ENCODE results near the gene BAIAP2. TPM values are rescaled to one million over a fixed set of nuclear protein-coding genes. Genes with fewer than 3 reads are reported as not detected.
A peak's percentile ranks its signal among the peaks of the same experiment; 100 is the strongest.

The BAIAP2 gene
- total RNA-seq, 1 donor from 2014 or later: 48.7 TPM

GRCh38 chr17:81037026-81037797, 2.3 kb downstream of the BAIAP2 start:
- peak; percentile 60 for DNase-seq (ENCODE audit: low read depth)
- H3K4me3 ChIP-seq (ENCODE audit: low read depth, low read length): peak overlapping the region; percentile 72
- no peak for FAIRE-seq
- H3K36me3 ChIP-seq (ENCODE audit: control insufficient read depth, insufficient read depth, low read length): peaks cover 19% of the 10 kb centered on the region
- TF ChIP-seq CTCF (IDR thresholded peaks at IDR 0.05; ENCODE audit: insufficient read depth, low read length, severe bottlenecking): no peak
- H3K27me3 ChIP-seq (ENCODE audit: control insufficient read depth, insufficient read depth, low read length): no peaks in the 10 kb centered on the region

GRCh38 chr17:81037798-81038733, 3.1 kb downstream of the BAIAP2 start:
- DNase-seq (ENCODE audit: low read depth) (no peak), FAIRE-seq (no peak)
- no peak for TF ChIP-seq CTCF (IDR thresholded peaks at IDR 0.05; ENCODE audit: insufficient read depth, low read length, severe bottlenecking)
- H3K36me3 ChIP-seq (ENCODE audit: control insufficient read depth, insufficient read depth, low read length): peaks cover 19% of the 10 kb centered on the region
- no peaks in the 10 kb centered on the region for H3K27me3 ChIP-seq (ENCODE audit: control insufficient read depth, insufficient read depth, low read length)
- H3K4me3 ChIP-seq (ENCODE audit: low read depth, low read length): peak overlapping the region; percentile 13

- no peak for DNase-seq (ENCODE audit: low read depth)
- no peaks in the 10 kb centered on the region for H3K27me3 ChIP-seq (ENCODE audit: control insufficient read depth, insufficient read depth, low read length)
- no peak for FAIRE-seq
- H3K36me3 ChIP-seq (ENCODE audit: control insufficient read depth, insufficient read depth, low read length): peaks cover 19% of the 10 kb centered on the region
- TF ChIP-seq CTCF (IDR thresholded peaks at IDR 0.05; ENCODE audit: insufficient read depth, low read length, severe bottlenecking): no peak
- no peak overlapping the region for H3K4me3 ChIP-seq (ENCODE audit: low read depth, low read length)
Observed at GRCh38 chr17:81039096-81039495, 4.1 kb downstream of the BAIAP2 start.

GRCh38 chr17:81039854-81040758, 5.2 kb downstream of the BAIAP2 start:
- FAIRE-seq (no peak), DNase-seq (ENCODE audit: low read depth) (peak; percentile 52)
- H3K4me3 ChIP-seq (ENCODE audit: low read depth, low read length): no peak overlapping the region
- H3K36me3 ChIP-seq (ENCODE audit: control insufficient read depth, insufficient read depth, low read length): peaks cover 26% of the 10 kb centered on the region
- no peaks in the 10 kb centered on the region for H3K27me3 ChIP-seq (ENCODE audit: control insufficient read depth, insufficient read depth, low read length)
- no peak for TF ChIP-seq CTCF (IDR thresholded peaks at IDR 0.05; ENCODE audit: insufficient read depth, low read length, severe bottlenecking)

- Histone ChIP-seq H3K36me3 (ENCODE audit: control insufficient read depth, insufficient read depth, low read length) (peaks cover 25% of the 10 kb centered on the region), H3K4me3 (ENCODE audit: low read depth, low read length) (no peak overlapping the region)
- FAIRE-seq: no peak
Observed at GRCh38 chr17:81040791-81041337, 5.9 kb downstream of the BAIAP2 start.

More at GRCh38 chr17:81040791-81041337, 5.9 kb downstream of the BAIAP2 start:
- peak; percentile 63 for TF ChIP-seq CTCF (IDR thresholded peaks at IDR 0.05; ENCODE audit: insufficient read depth, low read length, severe bottlenecking)
- no peak for DNase-seq (ENCODE audit: low read depth)
- no peaks in the 10 kb centered on the region for H3K27me3 ChIP-seq (ENCODE audit: control insufficient read depth, insufficient read depth, low read length)

All from bronchial epithelial cell (primary cell).